ENCODE results near the gene PITPNC1. TPM values are rescaled to one million over a fixed set of nuclear protein-coding genes. Genes with fewer than 3 reads are reported as not detected.

Gene PITPNC1
- total and polyA plus RNA-seq, 2 of the 13 experiments (the other 11 are each of a cell fraction or from before 2014, with no cell fraction given) = 4.1 to 5.7 TPM

- TF ChIP-seq ZNF770 (CRISPR knock-in tag; IDR thresholded peaks at IDR 0.05) (no peak), PAWR (CRISPR knock-in tag; IDR thresholded peaks at IDR 0.05; ENCODE audit: borderline replicate concordance) (no peak), CSRNP1 (CRISPR knock-in tag; IDR thresholded peaks at IDR 0.05) (no peak), IRF9 (CRISPR knock-in tag; IDR thresholded peaks at IDR 0.05; ENCODE audit: borderline replicate concordance) (no peak), NFIB (CRISPR knock-in tag; IDR thresholded peaks at IDR 0.05; ENCODE audit: borderline replicate concordance) (no peak), ZNF784 (CRISPR knock-in tag; IDR thresholded peaks at IDR 0.05; ENCODE audit: borderline replicate concordance) (no peak), THAP8 (CRISPR knock-in tag; IDR thresholded peaks at IDR 0.05; ENCODE audit: borderline replicate concordance) (no peak), HOXA7 (CRISPR knock-in tag; IDR thresholded peaks at IDR 0.05) (no peak), ZNF18 (CRISPR knock-in tag; IDR thresholded peaks at IDR 0.05; ENCODE audit: insufficient replicate concordance) (no peak), CHD4 (IDR thresholded peaks at IDR 0.05; ENCODE audit: borderline replicate concordance, low read length) (no peak), GLMP (CRISPR knock-in tag; IDR thresholded peaks at IDR 0.05; ENCODE audit: borderline replicate concordance) (no peak), TSC22D2 (CRISPR knock-in tag; IDR thresholded peaks at IDR 0.05; ENCODE audit: borderline replicate concordance) (no peak), JARID2 (CRISPR knock-in tag; IDR thresholded peaks at IDR 0.05; ENCODE audit: insufficient replicate concordance) (no peak), LCORL (IDR thresholded peaks at IDR 0.05) (no peak), LCORL (CRISPR knock-in tag; IDR thresholded peaks at IDR 0.05) (peak; percentile 63), ZNF143 (CRISPR knock-in tag; IDR thresholded peaks at IDR 0.05) (no peak), TRAFD1 (CRISPR knock-in tag; IDR thresholded peaks at IDR 0.05; ENCODE audit: borderline replicate concordance) (no peak)
Observed at GRCh38 chr17:67639555-67639954, 262.5 kb downstream of the PITPNC1 start (continued).
